GM19395 (cell line): ENCODE measurements around the gene EFCAB6.

Source experiments
- ATAC-seq: cut with Tn5 transposase; IDR thresholded peaks from one replicate; pipeline ENCODE4 v1.9.1; 2021; ENCODE audit warnings: mild to moderate bottlenecking, moderate library complexity; ENCODE audit not compliant: unreplicated experiment

The EFCAB6 gene

GRCh38 chr22:43847376-43848289 lies 35.5 kb upstream of the EFCAB6 start:
- ATAC-seq: no peak

GRCh38 chr22:43846966-43847365 lies 34.9 kb upstream of the EFCAB6 start:
- no peak for ATAC-seq

- ATAC-seq: no peak
Measured at GRCh38 chr22:43845981-43846380, 33.9 kb upstream of the EFCAB6 start.

- ATAC-seq: no peak
Measured at GRCh38 chr22:43844560-43845545, 32.7 kb upstream of the EFCAB6 start.

- ATAC-seq: no peak
Measured at GRCh38 chr22:43843783-43844530, 31.9 kb upstream of the EFCAB6 start.

GRCh38 chr22:43841742-43842141 lies 29.6 kb upstream of the EFCAB6 start:
- ATAC-seq: no peak

- no peak for ATAC-seq
Measured at GRCh38 chr22:43840851-43841250, 28.7 kb upstream of the EFCAB6 start.

- no peak for ATAC-seq
Measured at GRCh38 chr22:43840431-43840830, 28.3 kb upstream of the EFCAB6 start.

GRCh38 chr22:43839781-43840180 lies 27.7 kb upstream of the EFCAB6 start:
- no peak for ATAC-seq

GRCh38 chr22:43838571-43839307 lies 26.6 kb upstream of the EFCAB6 start:
- ATAC-seq: no peak

- no peak for ATAC-seq
Measured at GRCh38 chr22:43838161-43838560, 26.1 kb upstream of the EFCAB6 start.

- no peak for ATAC-seq
Measured at GRCh38 chr22:43837666-43838065, 25.6 kb upstream of the EFCAB6 start.

GRCh38 chr22:43835736-43836135 lies 23.6 kb upstream of the EFCAB6 start:
- ATAC-seq: no peak

GRCh38 chr22:43835166-43835565 lies 23.1 kb upstream of the EFCAB6 start:
- ATAC-seq: no peak

- no peak for ATAC-seq
Measured at GRCh38 chr22:43833286-43834240, 21.5 kb upstream of the EFCAB6 start.

GRCh38 chr22:43832393-43833265 lies 20.5 kb upstream of the EFCAB6 start:
- ATAC-seq: no peak

- ATAC-seq: no peak
Measured at GRCh38 chr22:43831561-43832392, 19.7 kb upstream of the EFCAB6 start.
